ENCODE data around the gene PADI6.

PADI6 gene

DNA sequence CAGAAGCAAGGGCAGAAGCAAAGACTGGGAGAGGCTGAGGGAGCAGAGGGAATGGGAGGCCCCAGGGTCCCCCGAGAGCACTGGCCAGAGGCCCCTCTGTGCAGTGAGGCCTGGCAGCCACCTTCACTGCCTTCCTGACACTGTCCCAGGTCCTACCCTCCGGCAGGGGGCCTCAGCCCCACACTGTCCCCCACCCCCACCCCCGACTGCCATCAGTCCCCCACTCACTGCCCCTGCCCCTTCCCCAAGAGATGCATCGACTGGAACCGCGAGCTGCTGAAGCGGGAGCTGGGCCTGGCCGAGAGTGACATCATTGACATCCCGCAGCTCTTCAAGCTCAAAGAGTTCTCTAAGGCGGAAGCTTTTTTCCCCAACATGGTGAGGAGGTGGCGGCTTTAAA, 13.0 kb upstream of the PADI6 start:
- no peak overlapping the region for H3K27ac ChIP-seq (ENCODE audit: extremely low read depth, low read depth, low read length)
- CTCF ChIA-PET, result interaction anchor here (0.9 kb wide), 1 partner anchor 11 kb away, joined by 4 read pairs; no protein-coding TSS in a partner anchor
- POLR2A ChIA-PET, result interaction anchor here (0.6 kb wide), 1 partner anchor 179 kb away, joined by 3 read pairs; no protein-coding TSS in a partner anchor
- H3K4me1 ChIP-seq (ENCODE audit: control insufficient read depth, insufficient read depth, low read length), result no peaks in the 10 kb centered on the region
- TF ChIP-seq ZNF558 (tag by site-specific recombination; IDR thresholded peaks at IDR 0.05), result no peak
- TF ChIP-seq, protein P1, sequence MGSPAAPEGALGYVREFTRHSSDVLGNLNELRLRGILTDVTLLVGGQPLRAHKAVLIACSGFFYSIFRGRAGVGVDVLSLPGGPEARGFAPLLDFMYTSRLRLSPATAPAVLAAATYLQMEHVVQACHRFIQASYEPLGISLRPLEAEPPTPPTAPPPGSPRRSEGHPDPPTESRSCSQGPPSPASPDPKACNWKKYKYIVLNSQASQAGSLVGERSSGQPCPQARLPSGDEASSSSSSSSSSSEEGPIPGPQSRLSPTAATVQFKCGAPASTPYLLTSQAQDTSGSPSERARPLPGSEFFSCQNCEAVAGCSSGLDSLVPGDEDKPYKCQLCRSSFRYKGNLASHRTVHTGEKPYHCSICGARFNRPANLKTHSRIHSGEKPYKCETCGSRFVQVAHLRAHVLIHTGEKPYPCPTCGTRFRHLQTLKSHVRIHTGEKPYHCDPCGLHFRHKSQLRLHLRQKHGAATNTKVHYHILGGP (tag by site-specific recombination; IDR thresholded peaks at IDR 0.05), result no peak
- TF ChIP-seq ZNF785 (tag by site-specific recombination; IDR thresholded peaks at IDR 0.05), result no peak
- no peak for TF ChIP-seq ZNF664 (tag by site-specific recombination; IDR thresholded peaks at IDR 0.05)
- TF ChIP-seq OVOL3 (tag by site-specific recombination; IDR thresholded peaks at IDR 0.05), result no peak
- TF ChIP-seq ZNF133 (tag by site-specific recombination; IDR thresholded peaks at IDR 0.05), result no peak
- no peak for TF ChIP-seq EGR2 (tag by site-specific recombination; IDR thresholded peaks at IDR 0.05; ENCODE audit: low read depth)
- no peak for TF ChIP-seq ZNF350 (tag by site-specific recombination; IDR thresholded peaks at IDR 0.05)
- TF ChIP-seq, protein P2, sequence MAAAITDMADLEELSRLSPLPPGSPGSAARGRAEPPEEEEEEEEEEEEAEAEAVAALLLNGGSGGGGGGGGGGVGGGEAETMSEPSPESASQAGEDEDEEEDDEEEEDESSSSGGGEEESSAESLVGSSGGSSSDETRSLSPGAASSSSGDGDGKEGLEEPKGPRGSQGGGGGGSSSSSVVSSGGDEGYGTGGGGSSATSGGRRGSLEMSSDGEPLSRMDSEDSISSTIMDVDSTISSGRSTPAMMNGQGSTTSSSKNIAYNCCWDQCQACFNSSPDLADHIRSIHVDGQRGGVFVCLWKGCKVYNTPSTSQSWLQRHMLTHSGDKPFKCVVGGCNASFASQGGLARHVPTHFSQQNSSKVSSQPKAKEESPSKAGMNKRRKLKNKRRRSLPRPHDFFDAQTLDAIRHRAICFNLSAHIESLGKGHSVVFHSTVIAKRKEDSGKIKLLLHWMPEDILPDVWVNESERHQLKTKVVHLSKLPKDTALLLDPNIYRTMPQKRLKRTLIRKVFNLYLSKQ (tag by site-specific recombination; IDR thresholded peaks at IDR 0.05; ENCODE audit: borderline replicate concordance), result no peak
- no peak for TF ChIP-seq HOXC10 (CRISPR knock-in tag; IDR thresholded peaks at IDR 0.05)
- no peak for TF ChIP-seq ZNF37A (tag by site-specific recombination; IDR thresholded peaks at IDR 0.05)
- no peak for TF ChIP-seq ZSCAN16 (tag by site-specific recombination; IDR thresholded peaks at IDR 0.05)
- TF ChIP-seq ZNF621 (tag by site-specific recombination; IDR thresholded peaks at IDR 0.05), result no peak
- TF ChIP-seq, protein P3, sequence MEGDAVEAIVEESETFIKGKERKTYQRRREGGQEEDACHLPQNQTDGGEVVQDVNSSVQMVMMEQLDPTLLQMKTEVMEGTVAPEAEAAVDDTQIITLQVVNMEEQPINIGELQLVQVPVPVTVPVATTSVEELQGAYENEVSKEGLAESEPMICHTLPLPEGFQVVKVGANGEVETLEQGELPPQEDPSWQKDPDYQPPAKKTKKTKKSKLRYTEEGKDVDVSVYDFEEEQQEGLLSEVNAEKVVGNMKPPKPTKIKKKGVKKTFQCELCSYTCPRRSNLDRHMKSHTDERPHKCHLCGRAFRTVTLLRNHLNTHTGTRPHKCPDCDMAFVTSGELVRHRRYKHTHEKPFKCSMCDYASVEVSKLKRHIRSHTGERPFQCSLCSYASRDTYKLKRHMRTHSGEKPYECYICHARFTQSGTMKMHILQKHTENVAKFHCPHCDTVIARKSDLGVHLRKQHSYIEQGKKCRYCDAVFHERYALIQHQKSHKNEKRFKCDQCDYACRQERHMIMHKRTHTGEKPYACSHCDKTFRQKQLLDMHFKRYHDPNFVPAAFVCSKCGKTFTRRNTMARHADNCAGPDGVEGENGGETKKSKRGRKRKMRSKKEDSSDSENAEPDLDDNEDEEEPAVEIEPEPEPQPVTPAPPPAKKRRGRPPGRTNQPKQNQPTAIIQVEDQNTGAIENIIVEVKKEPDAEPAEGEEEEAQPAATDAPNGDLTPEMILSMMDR (tag by site-specific recombination; IDR thresholded peaks at IDR 0.05), result no peak
- TF ChIP-seq, protein P4, sequence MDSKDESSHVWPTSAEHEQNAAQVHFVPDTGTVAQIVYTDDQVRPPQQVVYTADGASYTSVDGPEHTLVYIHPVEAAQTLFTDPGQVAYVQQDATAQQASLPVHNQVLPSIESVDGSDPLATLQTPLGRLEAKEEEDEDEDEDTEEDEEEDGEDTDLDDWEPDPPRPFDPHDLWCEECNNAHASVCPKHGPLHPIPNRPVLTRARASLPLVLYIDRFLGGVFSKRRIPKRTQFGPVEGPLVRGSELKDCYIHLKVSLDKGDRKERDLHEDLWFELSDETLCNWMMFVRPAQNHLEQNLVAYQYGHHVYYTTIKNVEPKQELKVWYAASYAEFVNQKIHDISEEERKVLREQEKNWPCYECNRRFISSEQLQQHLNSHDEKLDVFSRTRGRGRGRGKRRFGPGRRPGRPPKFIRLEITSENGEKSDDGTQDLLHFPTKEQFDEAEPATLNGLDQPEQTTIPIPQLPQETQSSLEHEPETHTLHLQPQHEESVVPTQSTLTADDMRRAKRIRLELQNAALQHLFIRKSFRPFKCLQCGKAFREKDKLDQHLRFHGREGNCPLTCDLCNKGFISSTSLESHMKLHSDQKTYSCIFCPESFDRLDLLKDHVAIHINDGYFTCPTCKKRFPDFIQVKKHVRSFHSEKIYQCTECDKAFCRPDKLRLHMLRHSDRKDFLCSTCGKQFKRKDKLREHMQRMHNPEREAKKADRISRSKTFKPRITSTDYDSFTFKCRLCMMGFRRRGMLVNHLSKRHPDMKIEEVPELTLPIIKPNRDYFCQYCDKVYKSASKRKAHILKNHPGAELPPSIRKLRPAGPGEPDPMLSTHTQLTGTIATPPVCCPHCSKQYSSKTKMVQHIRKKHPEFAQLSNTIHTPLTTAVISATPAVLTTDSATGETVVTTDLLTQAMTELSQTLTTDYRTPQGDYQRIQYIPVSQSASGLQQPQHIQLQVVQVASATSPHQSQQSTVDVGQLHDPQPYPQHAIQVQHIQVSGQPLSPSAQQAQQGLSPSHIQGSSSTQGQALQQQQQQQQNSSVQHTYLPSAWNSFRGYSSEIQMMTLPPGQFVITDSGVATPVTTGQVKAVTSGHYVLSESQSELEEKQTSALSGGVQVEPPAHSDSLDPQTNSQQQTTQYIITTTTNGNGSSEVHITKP (tag by site-specific recombination; IDR thresholded peaks at IDR 0.05), result no peak
- TF ChIP-seq, protein P5, sequence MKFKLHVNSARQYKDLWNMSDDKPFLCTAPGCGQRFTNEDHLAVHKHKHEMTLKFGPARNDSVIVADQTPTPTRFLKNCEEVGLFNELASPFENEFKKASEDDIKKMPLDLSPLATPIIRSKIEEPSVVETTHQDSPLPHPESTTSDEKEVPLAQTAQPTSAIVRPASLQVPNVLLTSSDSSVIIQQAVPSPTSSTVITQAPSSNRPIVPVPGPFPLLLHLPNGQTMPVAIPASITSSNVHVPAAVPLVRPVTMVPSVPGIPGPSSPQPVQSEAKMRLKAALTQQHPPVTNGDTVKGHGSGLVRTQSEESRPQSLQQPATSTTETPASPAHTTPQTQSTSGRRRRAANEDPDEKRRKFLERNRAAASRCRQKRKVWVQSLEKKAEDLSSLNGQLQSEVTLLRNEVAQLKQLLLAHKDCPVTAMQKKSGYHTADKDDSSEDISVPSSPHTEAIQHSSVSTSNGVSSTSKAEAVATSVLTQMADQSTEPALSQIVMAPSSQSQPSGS (tag by site-specific recombination; IDR thresholded peaks at IDR 0.05; ENCODE audit: low read depth), result no peak
- TF ChIP-seq ZNF837 (tag by site-specific recombination; IDR thresholded peaks at IDR 0.05), result no peak
- no peak for TF ChIP-seq KLF7 (tag by site-specific recombination; IDR thresholded peaks at IDR 0.05; ENCODE audit: borderline replicate concordance)
- H3K9me3 ChIP-seq (ENCODE audit: control insufficient read depth, insufficient read depth, low read depth, low read length), result no peaks in the 10 kb centered on the region
- H3K4me3 ChIP-seq (ENCODE audit: low read depth, low read length), result no peak overlapping the region
- no peaks in the 10 kb centered on the region for H3K36me3 ChIP-seq (ENCODE audit: control insufficient read depth in 2 of 2, insufficient read depth in 1 of 2, low read length in 2 of 2)
